ENCODE measurements around the gene CSHL1. TPM values are rescaled to one million over a fixed set of nuclear protein-coding genes. Genes with fewer than 3 reads are reported as not detected.

The CSHL1 gene
- total RNA-seq, 6 experiments from 2014 or later: not detected

GRCh38 chr17:63942309-63942985 is 31.4 kb upstream of the CSHL1 start:
- no peak for TF ChIP-seq CTCF (IDR thresholded peaks at IDR 0.05)
- no peak for TF ChIP-seq POLR2A (IDR thresholded peaks at IDR 0.05)
- intact Hi-C loops (cut with DNase I): loop anchor here in 1 of 2 donors (10.0 kb wide), 1 partner anchor 62 kb away; no protein-coding TSS in a partner anchor
- ATAC-seq (no peak), DNase-seq (no peak)
- no peaks in the 10 kb centered on the region for H3K4me1 ChIP-seq
- H3K27me3 ChIP-seq: no peaks in the 10 kb centered on the region
- no peaks in the 10 kb centered on the region for H3K36me3 ChIP-seq
- 92% methylated on average over 5 of the region's 21 CpGs for WGBS (ENCODE audit: insufficient coverage, low coverage, low lambda C conversion rate, missing lambda C conversion rate)
- H3K27ac ChIP-seq: no peak overlapping the region
- H3K9me3 ChIP-seq: no peaks in the 10 kb centered on the region
- no peak overlapping the region for H3K4me3 ChIP-seq

GRCh38 chr17:63941751-63942150 is 30.7 kb upstream of the CSHL1 start:
- DNase-seq: no peak
- Histone ChIP-seq H3K36me3 (no peaks in the 10 kb centered on the region), H3K27ac (no peak overlapping the region), H3K9me3 (no peaks in the 10 kb centered on the region), H3K4me1 (no peaks in the 10 kb centered on the region), H3K4me3 (no peak overlapping the region), H3K27me3 (no peaks in the 10 kb centered on the region)
- no peak for TF ChIP-seq CTCF (IDR thresholded peaks at IDR 0.05)
- no peak for TF ChIP-seq POLR2A (IDR thresholded peaks at IDR 0.05)
- intact Hi-C loops (cut with DNase I): loop anchor here in 1 of 2 donors (10.0 kb wide), 1 partner anchor 63 kb away; no protein-coding TSS in a partner anchor
- WGBS (ENCODE audit: insufficient coverage, low coverage, low lambda C conversion rate, missing lambda C conversion rate): 96% methylated on average over 15 of the region's 23 CpGs
- ATAC-seq: no peak

- Histone ChIP-seq H3K9me3 (no peaks in the 10 kb centered on the region), H3K27ac (no peak overlapping the region), H3K4me3 (no peak overlapping the region), H3K36me3 (no peaks in the 10 kb centered on the region), H3K4me1 (no peaks in the 10 kb centered on the region), H3K27me3 (no peaks in the 10 kb centered on the region)
- no peak for ATAC-seq
- 73% methylated on average over 3 of the region's 12 CpGs for WGBS (ENCODE audit: insufficient coverage, low coverage, low lambda C conversion rate, missing lambda C conversion rate)
- intact Hi-C loops (cut with DNase I): loop anchor here in 1 of 2 donors (10.0 kb wide), 1 partner anchor 64 kb away; no protein-coding TSS in a partner anchor
- DNase-seq: no peak
- TF ChIP-seq CTCF (IDR thresholded peaks at IDR 0.05) (no peak), POLR2A (IDR thresholded peaks at IDR 0.05) (no peak)
Measured at GRCh38 chr17:63941162-63941561, 30.1 kb upstream of the CSHL1 start.

GRCh38 chr17:63940584-63940983 is 29.5 kb upstream of the CSHL1 start:
- no peaks in the 10 kb centered on the region for H3K36me3 ChIP-seq
- ATAC-seq (no peak), DNase-seq (no peak)
- no peak overlapping the region for H3K4me3 ChIP-seq
- no peak overlapping the region for H3K27ac ChIP-seq
- H3K4me1 ChIP-seq: no peaks in the 10 kb centered on the region
- WGBS (ENCODE audit: insufficient coverage, low coverage, low lambda C conversion rate, missing lambda C conversion rate): 100% methylated on average over 1 of the region's 14 CpGs
- H3K27me3 ChIP-seq: no peaks in the 10 kb centered on the region
- intact Hi-C loops (cut with DNase I): loop anchor here in 1 of 2 donors (10.0 kb wide), 1 partner anchor 64 kb away; no protein-coding TSS in a partner anchor
- TF ChIP-seq POLR2A (IDR thresholded peaks at IDR 0.05) (no peak), CTCF (IDR thresholded peaks at IDR 0.05) (no peak)
- H3K9me3 ChIP-seq: no peaks in the 10 kb centered on the region
